HG03039 (cell line): Measurements from ENCODE around the gene ZNF223.
A peak's percentile ranks its signal among the peaks of the same experiment; 100 is the strongest.

Experiments
- ATAC-seq: cut with Tn5 transposase; IDR thresholded peaks from one replicate; pipeline ENCODE4 v1.9.1; 2021; ENCODE audit warnings: mild to moderate bottlenecking, moderate library complexity; ENCODE audit not compliant: unreplicated experiment

The ZNF223 gene

DNA sequence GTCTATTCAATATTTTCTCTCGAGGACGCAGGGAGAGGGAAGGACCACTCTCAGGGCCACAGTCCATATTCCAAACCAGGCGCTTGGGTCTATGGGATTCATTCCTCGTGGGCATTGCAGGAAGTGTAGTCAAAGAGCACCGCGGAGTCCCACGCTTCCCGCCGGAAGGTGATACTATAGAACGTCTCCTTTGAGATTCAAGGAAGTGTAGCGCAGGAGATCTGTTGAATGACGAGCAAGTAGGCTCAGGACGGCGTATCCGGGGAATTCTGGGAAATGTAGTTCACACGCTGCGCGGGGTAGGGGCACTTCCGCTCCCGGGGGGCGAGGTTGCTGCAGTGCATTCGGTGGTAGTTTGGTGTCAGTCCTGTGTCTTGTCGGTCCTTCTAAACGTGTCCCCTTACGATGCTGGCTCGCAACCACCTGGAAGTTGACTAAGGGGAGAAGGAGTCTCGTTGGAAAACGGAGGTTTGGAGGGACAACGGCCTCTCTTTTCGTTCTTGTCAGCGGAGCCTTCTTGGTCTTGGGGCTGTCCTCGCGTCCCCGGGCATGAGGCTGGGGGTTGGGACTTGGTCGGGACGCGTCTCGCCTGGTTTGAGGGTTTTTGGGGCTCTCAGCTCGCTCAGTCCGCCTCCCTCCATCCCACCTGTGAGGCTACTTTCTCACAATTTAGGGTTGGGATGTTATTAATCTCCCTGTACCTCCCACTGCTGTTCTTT lies 20.1 kb downstream of the ZNF223 start, which contains the start of gene ZNF284:
Gene ZNF284, plus strand, starts transcription at position 336 of the 719 bp plus-strand sequence. CDS start 4,231 bp downstream, outside the sequence.
- ATAC-seq = peak; percentile 85

DNA sequence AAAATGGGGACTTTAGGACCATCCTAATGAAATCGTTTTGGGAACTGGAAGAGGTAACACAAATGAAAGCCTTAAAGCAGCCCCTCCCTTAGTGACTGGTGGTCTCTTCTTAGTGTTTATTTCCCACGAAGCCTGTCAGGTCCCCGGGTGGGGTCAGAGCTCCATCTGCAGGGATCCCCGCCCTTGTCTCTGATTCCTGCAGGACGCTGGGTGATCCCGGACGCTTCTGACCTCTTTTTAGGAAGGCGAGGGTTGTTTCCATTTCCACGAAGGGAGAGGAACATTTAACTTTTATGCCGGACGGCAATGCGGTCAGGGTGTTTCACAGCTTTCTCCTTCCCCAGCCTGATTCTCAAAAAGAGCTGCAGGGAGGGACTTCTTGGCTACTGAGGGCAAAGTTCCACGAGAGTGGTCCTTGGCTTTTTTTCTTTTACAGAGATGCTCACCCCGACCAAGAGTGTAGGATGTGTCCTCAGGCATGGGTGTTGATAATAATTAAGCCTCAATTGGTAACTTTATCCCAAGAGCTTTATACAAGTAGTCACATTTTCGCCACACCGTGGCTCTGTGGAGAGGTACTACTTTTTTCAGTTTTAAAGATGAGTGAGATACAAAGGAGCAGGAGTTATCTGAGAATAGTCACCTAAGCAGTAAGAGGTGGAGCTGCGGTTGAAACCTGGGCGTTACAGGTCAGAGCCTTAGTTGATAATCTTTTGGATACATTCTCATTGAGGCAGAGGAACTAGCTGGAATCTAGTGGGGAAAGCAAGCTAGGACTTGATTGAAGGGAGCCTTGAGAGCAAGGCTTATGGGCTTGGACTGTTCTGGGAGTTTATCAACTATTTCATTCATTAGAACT lies 20.9 kb downstream of the ZNF223 start:
- ATAC-seq = no peak

GRCh38 chr19:44076325-44076724 lies 24.5 kb downstream of the ZNF223 start:
- no peak for ATAC-seq

DNA sequence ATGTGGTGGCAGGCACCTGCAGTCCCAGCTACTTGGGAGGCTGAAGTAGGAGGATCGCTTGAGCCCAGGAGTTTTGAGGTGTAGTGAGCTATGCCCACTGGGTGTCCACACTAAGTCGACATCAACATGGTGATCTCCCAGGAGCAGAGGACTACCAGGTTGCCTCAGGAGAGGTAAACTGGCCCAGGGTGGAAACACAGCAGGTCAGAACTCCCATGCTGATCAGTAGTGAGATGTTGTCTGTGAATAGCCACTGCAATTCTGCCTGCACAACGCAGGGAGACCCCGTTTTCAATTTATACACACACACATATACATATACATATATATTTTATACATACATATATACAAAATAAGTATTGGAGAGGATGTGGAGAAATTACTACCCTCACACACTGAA lies 40.3 kb downstream of the ZNF223 start:
- no peak for ATAC-seq

DNA sequence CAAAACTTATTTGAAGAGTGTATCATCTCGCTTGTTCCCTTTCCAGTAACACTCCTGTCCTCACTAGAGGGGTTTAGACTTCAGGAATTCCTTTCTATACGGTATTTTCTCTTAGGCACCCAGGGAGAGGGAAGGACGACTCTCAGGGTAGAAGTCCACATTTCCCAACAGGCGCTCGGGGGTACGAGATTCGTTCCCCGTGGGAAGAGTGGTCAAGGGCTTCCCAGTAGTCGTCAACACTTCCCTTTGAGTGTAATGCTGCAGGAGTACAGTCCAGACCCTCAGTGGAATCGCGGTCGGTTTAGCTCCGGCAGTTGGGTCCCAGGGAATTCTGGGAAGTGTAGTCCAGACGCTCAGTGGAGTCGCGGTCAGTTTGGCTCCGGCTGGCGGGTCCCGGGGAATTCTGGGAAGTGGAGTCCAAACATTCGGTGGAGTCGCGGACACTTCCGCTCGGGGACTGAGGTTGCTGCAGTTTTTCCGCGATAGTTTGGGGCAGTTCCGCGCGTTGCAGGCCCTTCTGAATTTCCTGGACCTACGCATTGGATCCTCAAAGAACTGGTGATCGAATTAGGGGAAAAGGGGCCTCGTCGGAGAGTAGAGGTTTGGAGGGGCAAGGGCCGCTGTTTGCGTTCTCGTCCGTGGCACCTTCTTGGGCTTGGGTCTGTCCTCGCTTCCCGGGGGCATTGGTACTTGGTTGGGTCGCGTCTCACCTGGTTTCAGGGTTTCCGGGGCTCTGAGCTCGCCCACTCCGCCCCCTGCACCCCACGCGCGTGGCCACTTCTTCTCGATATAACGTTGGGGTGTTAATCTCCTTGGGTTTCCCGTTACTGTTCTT lies 42.3 kb downstream of the ZNF223 start, which contains the start of gene ZNF224:
Gene ZNF224, plus strand, starts transcription at position 431 of the 835 bp plus-strand sequence. CDS start 3,513 bp downstream, outside the sequence.
- peak; percentile 77 for ATAC-seq

GRCh38 chr19:44107751-44108150 lies 55.9 kb downstream of the ZNF223 start:
- no peak for ATAC-seq

DNA sequence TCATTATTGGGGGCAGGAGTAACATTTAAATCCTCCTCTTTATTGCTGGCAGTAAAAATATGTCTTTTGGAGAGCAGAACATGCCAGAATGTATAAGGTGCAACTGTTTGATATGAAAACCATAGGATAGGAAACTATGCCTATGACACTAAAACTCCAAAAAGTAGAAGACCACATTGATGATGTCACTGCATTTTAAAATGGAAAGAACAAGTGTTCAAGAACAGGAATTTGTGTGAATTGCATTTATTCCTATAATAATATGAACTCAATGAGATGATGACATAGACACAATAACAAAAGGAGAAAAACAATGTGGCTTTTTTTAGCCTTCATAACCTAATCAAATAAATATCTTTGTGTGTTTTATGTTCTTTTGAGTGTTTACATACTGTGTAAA lies 57.6 kb downstream of the ZNF223 start:
- ATAC-seq = no peak

GRCh38 chr19:44111910-44112463 lies 60.2 kb downstream of the ZNF223 start:
- ATAC-seq = no peak

DNA sequence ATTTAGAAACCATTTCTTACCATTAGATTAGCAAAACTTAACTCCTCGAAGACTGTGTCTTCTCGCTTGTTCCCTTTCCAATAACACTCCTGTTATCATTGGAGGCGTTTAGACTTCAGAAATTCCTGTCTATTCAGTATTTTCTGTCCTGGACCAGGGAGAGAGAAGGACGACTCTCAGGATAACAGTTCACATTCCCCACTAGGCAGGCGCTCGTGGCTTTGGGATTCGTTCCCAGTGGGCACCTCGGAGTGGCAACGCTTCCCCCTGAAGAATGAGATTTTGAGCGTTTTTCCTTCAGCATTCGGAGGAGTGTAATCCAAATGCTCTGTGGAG lies 60.9 kb downstream of the ZNF223 start:
- ATAC-seq = no peak

DNA sequence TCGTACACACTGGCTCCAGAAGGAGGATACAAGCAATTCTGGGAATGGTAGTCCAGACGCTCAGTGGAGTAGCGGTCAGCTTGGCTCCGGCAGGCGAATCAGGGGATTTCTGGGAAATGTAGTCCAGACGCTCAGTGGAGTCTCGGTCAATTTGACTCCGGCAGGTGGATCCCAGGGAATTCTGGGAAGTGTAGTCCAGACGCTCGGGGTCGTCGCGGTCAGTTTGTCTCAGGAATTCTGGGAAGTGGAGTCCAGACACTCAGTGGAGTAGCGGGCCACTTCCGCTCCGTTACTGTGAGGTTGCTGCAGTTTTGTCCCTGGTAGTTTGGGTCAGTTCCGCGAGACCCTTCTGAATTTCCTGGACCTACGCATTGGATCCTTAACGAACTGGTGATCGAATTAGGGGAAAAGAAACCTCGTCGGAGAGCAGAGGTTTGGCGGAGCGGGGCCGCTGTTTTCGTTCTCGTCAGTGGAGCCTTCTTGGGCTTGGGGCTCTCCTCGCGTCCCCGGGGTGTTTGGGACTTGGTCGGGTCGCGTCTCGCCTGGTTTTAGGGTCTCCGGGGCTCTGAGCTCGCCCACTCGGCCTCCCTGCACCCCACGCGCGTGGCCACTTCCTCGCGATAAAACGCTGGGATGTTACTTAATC lies 61.4 kb downstream of the ZNF223 start, which contains the start of gene ZNF225:
Gene ZNF225, plus strand, starts transcription at position 262 of the 646 bp plus-strand sequence. CDS start 2,429 bp downstream, outside the sequence.
- ATAC-seq = peak; percentile 90

DNA sequence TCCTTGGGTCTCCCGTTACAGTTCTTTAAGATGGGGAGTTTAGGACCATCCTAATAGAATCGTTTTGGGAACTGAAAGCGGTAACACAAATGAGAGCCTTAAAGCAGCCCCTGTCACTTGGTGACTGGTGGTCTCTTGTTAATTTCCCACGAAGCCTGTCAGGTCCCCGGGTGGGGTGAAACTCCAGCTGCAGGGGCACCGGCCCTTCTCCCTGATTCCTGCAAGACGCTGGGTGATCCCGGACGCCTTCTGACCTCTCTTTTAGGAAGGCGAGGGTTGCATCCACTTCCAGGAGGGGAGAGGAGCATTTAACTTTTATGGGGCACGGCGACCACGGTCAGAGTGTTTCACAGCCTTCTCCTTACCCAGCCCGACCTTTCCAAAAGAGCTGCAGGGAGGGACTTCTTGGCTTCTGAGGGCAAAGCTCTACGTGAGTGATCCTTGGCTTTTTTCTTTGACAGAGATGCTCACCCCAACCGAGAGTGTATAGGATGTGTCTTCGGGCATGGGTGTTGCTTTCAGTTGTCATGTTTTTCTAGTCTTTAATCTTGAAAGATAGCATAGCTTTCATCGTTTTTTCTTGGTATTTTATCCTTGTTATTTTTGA lies 62.1 kb downstream of the ZNF223 start:
- peak; percentile 4 for ATAC-seq
